Osteocyte (in vitro differentiated cells): Measurements from ENCODE around the gene PSMB9. TPM values are rescaled to one million over a fixed set of nuclear protein-coding genes. Genes with fewer than 3 reads are reported as not detected.

Source experiments
- DNase-seq: peaks from one replicate; pipeline ENCODE4 v3.0.0; 2021; ENCODE audit warnings: mixed read lengths; ENCODE audit not compliant: unreplicated experiment; ENCODE audit errors: extremely low spot score
- H3K27ac Mint-ChIP-seq: one replicate; pipeline ENCODE4 v1.8.0; 2021; ENCODE audit warnings: mild to moderate bottlenecking, mixed read lengths; ENCODE audit not compliant: unreplicated experiment
- H3K27me3 Mint-ChIP-seq: one replicate; pipeline ENCODE4 v1.8.0; 2021; ENCODE audit warnings: mixed read lengths; ENCODE audit not compliant: unreplicated experiment
- H3K36me3 Mint-ChIP-seq: one replicate; pipeline ENCODE4 v1.8.0; 2021; ENCODE audit warnings: mixed read lengths; ENCODE audit not compliant: unreplicated experiment
- H3K4me1 Mint-ChIP-seq: one replicate; pipeline ENCODE4 v1.8.0; 2021; ENCODE audit warnings: mixed read lengths; ENCODE audit not compliant: unreplicated experiment
- H3K4me3 Mint-ChIP-seq: one replicate; pipeline ENCODE4 v1.8.0; 2021; ENCODE audit warnings: mild to moderate bottlenecking, moderate library complexity, mixed read lengths; ENCODE audit not compliant: unreplicated experiment
- H3K9me3 Mint-ChIP-seq: one replicate; pipeline ENCODE4 v1.8.0; 2021; ENCODE audit warnings: mixed read lengths; ENCODE audit not compliant: unreplicated experiment
- total RNA-seq: library from RNA; stranded (reverse); gene quantifications from 2 replicates; pipeline ENCODE4 v1.2.1, GENCODE V29; 2021
- TF ChIP-seq, protein P1 (sequence below): fragments of 200-600 bp; sonication (generic); IDR thresholded peaks from 2 replicates; pipeline ENCODE4 v1.5.0; 2021; ENCODE audit warnings: antibody characterized with exemption, mild to moderate bottlenecking, moderate library complexity

Gene PSMB9
- total RNA-seq, 1 donor from 2014 or later = 20.8 TPM

DNA sequence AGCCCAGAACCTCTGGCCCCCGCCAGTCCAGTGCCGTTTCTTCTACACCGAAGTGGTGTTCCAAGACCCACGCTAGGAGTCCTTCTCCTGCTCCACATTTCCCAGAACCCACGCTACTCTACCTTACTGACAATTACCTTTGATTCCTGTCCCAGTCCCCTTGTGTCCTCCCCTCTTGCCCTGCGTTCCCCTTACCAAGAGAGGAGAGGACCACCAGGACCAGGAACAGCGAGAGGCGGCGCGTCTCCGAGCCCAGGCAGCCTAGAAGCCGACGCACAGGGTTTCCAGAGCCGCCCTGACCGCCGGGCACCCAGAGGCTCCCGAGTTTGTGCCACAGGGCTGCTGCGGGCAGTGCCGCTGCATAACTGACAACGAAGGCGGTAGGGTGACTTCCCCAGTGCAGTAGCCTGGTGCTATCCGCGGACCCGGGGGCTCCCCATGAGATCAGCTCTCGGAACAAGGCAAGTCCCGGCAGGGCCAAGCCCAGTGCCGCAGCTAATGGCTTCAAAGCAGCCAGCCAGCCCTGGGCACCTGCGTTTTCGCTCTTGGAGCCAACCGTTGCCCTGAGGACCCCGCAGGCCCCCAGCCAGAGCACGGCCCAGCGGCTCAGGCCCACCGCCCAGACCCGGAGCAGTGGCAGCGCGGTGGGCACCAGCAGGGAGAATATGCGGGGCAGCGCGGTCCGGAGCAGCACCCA is 1.0 kb upstream of the PSMB9 start:
- peaks cover 28% of the 10 kb centered on the region for H3K36me3 Mint-ChIP-seq
- H3K4me1 Mint-ChIP-seq = peaks cover 32% of the 10 kb centered on the region
- peak overlapping the region; percentile 92 for H3K4me3 Mint-ChIP-seq
- peak overlapping the region; percentile 100 for H3K27ac Mint-ChIP-seq
- no peaks in the 10 kb centered on the region for H3K27me3 Mint-ChIP-seq
- TF ChIP-seq, protein P1, sequence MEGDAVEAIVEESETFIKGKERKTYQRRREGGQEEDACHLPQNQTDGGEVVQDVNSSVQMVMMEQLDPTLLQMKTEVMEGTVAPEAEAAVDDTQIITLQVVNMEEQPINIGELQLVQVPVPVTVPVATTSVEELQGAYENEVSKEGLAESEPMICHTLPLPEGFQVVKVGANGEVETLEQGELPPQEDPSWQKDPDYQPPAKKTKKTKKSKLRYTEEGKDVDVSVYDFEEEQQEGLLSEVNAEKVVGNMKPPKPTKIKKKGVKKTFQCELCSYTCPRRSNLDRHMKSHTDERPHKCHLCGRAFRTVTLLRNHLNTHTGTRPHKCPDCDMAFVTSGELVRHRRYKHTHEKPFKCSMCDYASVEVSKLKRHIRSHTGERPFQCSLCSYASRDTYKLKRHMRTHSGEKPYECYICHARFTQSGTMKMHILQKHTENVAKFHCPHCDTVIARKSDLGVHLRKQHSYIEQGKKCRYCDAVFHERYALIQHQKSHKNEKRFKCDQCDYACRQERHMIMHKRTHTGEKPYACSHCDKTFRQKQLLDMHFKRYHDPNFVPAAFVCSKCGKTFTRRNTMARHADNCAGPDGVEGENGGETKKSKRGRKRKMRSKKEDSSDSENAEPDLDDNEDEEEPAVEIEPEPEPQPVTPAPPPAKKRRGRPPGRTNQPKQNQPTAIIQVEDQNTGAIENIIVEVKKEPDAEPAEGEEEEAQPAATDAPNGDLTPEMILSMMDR = no peak
- no peaks in the 10 kb centered on the region for H3K9me3 Mint-ChIP-seq
- DNase-seq = no peak

DNA sequence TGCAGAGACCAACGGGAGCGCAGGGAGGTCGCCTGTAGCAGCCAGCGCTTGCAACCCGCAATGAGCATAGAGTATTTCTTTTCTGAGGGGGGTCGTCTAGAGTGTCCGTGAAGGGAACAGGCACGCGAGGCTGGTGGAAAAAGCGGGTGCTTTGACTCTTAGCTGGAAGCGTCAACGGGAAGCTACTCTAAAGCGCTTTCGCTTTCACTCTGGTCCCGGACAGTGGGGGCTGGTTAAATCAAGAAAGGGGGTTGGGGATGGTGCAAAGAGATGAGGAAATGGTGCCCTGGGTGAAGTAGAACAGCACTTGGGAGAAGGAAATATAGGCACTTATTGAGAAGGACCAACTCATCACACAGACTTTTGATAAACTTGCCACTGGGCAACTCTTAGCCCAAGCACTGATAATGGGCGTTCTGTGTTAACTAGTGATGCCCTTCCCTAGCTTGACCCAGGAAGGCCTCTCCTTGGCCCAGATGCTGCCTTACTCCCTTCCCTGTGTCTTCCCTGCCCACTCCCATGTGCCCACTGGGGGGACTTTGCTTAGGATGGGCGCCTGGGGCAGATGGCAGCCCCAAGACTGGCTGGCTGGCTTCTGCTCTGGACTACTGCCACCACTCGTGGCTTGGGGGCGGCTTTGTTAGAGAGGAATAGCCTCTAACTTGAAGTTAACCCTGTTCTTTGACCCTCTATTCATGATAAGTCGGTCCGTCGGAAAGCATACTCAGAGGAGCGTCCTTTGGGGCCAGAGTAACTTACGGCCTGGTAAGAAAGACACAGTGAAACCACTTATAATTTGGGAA is 585 bp downstream of the PSMB9 start:
- peaks cover 21% of the 10 kb centered on the region for H3K36me3 Mint-ChIP-seq
- H3K9me3 Mint-ChIP-seq = no peaks in the 10 kb centered on the region
- H3K27me3 Mint-ChIP-seq = no peaks in the 10 kb centered on the region
- TF ChIP-seq, protein P1 = no peak
- peak overlapping the region; percentile 92 for H3K4me3 Mint-ChIP-seq
- DNase-seq = no peak
- H3K4me1 Mint-ChIP-seq = peaks cover 32% of the 10 kb centered on the region
- peak overlapping the region; percentile 100 for H3K27ac Mint-ChIP-seq

DNA sequence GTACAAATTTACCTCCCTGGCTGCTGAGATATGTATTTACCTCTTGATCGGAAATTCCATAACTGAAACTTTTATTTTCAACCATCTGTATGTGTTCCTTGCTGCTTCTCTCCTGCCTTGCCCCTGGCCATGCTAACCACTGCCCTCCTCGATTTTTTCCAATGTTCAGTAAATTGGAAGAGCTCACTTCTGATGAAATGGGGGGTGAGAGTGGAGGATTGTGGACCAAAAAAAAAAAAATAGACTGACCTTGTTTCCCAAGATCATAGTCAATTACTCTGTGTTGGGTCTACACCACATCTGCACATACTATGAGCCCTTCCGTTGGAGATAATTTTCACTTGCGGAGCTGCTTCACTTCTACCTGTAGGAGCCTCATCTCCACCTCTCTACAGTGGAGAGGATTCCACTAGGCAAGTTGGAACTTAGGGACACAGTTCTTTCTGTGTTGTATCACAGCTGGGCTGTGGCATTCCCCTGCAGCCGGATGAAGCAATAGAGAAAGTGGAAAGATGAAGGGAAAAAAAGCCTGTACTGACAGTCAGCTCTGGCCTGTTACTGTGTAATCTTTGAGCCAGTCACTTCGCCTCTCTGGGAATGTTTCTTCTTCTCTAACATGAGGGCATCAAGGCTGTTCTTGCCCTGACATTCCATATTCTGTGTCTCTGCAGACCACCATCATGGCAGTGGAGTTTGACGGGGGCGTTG is 1.6 kb downstream of the PSMB9 start:
- Mint-ChIP-seq H3K27ac (peak overlapping the region; percentile 21), H3K27me3 (no peaks in the 10 kb centered on the region), H3K36me3 (peaks cover 12% of the 10 kb centered on the region), H3K4me3 (peak overlapping the region; percentile 19), H3K4me1 (peaks cover 32% of the 10 kb centered on the region), H3K9me3 (no peaks in the 10 kb centered on the region)
- TF ChIP-seq, protein P1 = no peak
- DNase-seq = no peak

DNA sequence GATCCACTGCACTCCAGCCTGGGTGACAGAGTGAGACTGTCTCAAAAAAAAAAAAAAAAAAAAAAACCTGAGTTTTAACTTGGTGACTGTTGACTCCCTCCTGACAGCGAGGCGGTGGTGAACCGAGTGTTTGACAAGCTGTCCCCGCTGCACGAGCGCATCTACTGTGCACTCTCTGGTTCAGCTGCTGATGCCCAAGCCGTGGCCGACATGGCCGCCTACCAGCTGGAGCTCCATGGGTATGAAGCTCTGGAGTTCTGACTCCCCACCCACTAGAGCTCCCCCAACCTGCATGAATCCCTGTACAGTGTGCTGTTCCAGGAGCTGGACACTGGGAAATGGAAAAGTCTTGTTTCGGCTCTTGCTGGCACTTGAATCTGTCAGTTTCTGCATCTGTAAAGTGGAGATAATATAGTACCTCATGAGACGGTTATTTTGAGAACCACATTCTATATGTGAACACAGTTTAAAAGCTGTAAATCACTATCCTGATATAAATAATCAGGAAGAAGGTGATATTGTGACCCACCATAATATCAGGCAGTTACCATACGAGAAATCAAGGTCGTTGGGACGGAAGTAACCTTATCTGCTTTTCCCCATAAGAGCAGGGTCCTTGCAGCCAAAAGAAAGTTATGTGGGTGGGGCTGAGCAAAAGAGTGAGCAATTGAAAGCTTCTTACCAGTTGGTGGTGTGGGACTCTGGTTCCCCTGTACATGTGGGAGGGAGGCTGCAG is 3.3 kb downstream of the PSMB9 start:
- DNase-seq = no peak
- TF ChIP-seq, protein P1 = no peak
- H3K27me3 Mint-ChIP-seq = no peaks in the 10 kb centered on the region
- H3K9me3 Mint-ChIP-seq = no peaks in the 10 kb centered on the region
- H3K36me3 Mint-ChIP-seq = peaks cover 6% of the 10 kb centered on the region
- H3K4me3 Mint-ChIP-seq = no peak overlapping the region
- H3K27ac Mint-ChIP-seq = no peak overlapping the region
- H3K4me1 Mint-ChIP-seq = peaks cover 27% of the 10 kb centered on the region
